C1 segment of cervical spinal cord (tissue), 14 donors: Measurements from ENCODE around the gene GIGYF1.
"Not testable (repeated sequence)": the region's sequence is repeated elsewhere in the genome, so short reads cannot be mapped to it uniquely, and the experiment has no call there.

ENCODE experiments used
- DNase-seq, 14 donors: peaks; one replicate each; lab custom pipeline; 2025; lab: John Stamatoyannopoulos, UW

GIGYF1 gene, protein sequence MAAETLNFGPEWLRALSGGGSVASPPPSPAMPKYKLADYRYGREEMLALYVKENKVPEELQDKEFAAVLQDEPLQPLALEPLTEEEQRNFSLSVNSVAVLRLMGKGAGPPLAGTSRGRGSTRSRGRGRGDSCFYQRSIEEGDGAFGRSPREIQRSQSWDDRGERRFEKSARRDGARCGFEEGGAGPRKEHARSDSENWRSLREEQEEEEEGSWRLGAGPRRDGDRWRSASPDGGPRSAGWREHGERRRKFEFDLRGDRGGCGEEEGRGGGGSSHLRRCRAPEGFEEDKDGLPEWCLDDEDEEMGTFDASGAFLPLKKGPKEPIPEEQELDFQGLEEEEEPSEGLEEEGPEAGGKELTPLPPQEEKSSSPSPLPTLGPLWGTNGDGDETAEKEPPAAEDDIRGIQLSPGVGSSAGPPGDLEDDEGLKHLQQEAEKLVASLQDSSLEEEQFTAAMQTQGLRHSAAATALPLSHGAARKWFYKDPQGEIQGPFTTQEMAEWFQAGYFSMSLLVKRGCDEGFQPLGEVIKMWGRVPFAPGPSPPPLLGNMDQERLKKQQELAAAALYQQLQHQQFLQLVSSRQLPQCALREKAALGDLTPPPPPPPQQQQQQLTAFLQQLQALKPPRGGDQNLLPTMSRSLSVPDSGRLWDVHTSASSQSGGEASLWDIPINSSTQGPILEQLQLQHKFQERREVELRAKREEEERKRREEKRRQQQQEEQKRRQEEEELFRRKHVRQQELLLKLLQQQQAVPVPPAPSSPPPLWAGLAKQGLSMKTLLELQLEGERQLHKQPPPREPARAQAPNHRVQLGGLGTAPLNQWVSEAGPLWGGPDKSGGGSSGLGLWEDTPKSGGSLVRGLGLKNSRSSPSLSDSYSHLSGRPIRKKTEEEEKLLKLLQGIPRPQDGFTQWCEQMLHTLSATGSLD (N-terminal part only)

DNA sequence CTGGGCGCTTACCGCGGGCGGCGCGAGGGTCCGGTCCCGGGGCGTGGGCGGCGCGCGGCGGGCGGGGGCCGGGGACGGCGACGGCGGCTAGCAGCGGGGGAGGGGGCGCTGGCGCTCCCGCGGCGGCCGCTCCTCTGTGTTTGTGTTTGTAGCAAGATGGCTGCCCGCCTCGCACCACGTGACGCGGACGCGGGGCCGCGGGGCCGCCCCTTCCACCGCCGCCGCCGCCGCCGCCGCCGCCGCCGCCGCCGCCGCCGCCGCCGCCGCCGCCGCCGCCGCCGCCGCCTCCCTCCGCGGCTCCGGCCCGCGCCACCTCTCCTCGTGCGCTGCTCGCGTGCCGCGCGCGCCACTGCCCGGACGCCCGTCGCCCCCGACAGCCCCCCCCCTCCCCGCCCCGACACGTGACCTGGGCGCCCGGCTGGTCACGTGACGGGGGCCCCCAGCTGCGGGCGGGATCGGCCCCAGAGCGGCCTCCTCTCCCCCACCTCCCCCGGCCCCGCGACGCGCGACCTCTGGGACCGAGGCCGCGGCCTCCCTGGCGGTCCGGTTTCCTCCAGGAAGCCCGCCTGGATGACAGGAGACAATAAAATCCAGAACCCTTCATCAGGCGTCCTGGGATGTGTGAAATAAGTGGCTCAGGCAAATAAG, at the start of gene GIGYF1:
TSS of gene GIGYF1 (minus strand) at position 153 of the 648 bp plus-strand sequence. CDS start 6,012 bp downstream, outside the sequence.
- peak in 13 of 14 donors; percentile 36 to 86 (median 72) for DNase-seq

DNA sequence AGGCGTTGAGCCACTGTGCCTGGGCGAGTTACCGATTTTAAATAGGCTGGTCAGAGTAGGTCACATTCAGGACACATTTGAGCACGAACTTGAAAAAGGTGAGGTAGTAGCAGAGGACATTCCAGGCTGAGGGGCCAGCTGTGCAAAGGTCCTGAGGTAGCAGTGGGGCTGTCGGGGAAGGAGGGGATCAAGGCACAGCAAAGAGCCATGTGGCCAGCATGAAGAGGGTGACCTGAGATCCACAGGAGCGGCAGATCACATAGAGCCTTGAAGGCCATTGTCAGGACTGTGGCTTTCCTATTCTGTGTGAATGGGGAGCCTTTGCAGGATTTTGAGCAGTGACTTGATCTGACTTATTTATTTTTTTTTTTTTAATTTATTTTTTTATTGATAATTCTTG, 45.9 kb upstream of the GIGYF1 start:
- DNase-seq, result no peak

DNA sequence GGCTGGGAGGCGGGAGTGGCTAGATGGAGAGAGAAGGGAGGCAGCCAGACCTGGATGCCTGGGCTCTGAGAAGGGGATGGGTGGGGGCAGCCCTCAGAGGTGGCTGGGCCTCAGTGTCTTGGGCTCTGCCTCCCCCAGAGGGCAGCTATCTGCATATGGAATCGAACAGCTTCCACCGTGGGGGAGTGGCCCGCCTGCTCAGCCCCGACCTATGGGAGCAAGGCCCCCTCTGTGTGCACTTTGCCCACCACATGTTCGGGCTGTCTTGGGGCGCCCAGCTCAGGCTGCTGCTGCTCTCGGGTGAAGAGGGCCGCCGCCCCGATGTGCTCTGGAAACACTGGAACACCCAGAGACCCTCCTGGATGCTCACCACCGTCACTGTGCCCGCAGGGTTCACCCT, 42.6 kb upstream of the GIGYF1 start:
- no peak for DNase-seq

DNA sequence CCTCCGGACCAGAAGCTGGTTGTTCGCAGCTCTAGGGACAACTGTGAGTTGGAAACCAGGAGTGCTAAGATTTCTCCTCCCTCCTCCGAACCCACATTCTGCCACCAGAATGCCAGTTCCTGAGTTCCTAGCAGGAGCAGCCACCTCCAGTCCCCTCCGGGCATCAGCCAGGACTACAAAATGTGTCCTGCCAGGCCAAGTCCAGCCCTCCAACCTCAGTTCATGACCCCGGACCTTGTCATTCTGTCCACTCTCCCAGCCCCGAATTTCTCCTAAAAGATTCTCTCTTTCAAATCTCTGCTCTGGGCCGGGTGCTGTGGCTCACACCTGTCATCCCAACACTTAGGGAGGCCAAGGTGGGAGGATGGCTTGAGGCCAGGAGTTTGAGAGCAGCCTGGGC, 41.7 kb upstream of the GIGYF1 start:
- no peak for DNase-seq

DNA sequence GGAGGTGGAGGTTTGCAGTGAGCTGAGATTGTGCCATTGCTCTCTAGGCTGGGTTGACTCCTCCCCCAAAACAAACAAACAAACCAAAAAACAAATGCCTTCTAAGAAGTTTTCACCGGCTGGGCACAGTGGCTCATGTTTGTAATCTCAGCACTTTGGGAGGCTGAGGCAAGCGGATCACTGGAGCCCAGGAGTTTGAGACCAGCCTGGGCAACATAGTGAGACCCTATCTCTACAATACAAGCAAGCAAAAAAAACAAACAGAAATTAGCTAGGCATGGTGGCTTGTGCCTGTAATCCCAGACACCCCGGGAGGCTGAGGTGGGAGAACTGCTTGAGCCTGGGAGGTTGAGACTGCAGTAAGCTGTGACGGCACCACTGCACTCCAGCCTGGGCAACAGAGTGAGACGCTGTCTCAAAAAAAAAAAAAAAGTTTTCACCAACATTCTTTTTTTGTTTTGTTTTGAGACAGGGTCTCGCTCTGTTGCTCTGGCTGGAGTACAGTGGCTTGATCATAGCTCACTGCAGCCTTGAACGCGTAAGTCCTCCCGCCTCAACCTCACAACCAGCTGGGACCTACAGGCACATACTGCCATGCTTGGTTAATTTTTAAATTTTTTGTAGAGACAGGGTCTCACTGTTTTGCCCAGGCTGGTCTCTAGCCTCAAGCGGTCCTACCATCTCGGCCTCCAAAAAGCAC, 38.0 kb upstream of the GIGYF1 start:
- no peak for DNase-seq

DNA sequence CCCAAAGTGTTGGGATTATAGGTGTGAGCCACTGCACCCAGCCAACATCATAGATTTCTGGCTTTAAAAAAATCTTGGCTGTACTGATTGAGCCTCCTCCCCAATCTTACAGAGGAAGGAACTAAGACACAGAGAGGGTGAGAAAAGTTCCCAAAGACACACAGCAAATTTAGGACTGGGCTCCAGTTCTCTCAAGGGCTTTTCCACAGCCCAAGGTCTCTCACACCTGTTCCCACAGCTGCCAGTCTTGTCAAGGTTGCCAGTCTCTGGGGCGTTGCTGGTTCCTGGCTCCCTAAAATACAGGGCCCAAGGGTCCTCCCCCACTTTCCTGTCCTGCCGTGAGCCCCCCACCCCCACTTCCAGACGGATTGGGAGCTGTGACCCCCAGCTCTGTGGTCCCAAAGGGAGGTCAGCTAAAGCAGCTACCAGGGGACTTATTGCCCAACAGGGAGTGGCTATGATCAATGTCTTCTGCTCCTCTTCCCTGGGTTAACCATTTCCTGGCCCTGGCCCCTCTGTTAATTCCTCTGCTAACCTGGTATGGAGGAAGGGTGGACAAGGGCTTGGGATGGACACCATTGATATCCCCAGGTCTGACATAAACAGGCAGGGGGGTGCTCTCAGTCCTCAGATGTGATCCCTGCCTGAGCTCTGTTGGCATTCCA, 36.2 kb upstream of the GIGYF1 start:
- no peak for DNase-seq

DNA sequence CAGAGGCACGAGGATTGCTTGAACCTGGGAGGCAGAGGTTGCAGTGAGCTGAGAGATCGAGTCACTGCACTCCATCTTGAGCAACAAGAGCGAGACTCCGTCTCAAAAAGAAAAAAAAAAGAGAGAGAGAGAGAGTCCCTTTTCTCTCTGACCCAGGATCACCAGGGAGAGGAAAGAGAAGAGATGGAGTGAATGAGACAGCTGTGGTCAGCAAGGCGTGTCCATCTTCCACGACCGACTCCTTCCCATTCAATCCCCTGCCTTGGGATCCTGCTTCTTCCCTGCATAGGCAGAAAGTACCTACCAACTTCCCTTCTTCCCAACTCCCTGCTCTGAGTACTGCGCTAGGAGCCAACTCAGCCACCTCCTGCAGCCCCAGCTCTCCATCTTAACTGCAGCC, 34.1 kb upstream of the GIGYF1 start:
- DNase-seq, result no peak

DNA sequence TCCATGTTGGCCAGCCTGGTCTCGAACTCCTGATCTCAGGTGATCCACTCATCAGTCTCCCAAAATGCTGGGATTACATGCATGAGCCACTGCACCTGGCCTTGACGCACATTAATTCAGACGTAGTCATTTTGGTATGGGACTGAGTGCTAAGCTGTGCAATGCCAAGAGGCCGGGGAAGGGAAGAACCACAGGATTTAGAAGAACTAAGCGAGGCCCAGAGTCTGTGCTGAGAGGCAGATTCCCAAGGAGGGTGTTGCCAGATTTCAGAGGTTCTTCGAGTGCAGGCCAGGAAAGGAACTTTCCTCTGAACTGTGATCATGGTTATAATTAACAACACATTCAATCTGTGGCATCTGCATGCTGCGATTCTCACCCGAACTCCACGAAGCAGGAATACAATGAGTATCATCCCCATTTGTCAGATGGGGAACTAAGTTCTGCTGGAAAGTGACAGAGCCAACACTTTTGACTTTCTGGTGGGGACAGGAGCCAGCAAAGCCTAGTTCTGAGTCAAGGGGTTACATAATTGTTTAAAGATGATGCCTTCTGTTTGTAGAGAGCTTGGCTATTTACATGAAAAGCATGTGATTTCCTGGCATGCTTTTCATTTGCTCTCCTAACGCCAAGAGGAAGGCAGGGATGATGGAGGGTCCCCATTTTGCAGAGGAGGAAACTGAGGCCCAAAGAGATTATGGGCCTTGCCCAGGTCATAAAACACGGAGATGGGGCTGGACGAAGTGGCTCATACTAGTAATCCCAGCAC, 33.1 kb upstream of the GIGYF1 start:
- DNase-seq, result no peak

DNA sequence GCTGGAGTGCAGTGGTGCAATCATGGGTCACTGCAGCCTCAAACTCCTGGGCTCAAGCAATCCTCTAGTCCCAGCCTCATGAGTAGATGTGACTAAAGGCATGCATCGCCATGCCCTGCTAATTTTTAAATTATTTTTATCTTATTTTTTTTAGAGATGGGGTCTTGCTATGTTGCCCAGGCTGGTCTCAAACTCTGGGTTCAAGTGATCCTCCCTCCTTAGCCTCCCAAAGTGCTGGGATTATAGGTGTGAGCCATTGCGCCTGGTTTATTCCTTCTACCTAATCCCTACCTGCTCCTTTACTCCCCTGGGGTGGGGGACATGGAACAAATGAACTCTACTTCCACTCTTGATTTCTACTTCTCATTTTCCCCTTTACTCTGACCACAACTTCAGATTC, 30.3 kb upstream of the GIGYF1 start:
- not testable (repeated sequence) for DNase-seq

DNA sequence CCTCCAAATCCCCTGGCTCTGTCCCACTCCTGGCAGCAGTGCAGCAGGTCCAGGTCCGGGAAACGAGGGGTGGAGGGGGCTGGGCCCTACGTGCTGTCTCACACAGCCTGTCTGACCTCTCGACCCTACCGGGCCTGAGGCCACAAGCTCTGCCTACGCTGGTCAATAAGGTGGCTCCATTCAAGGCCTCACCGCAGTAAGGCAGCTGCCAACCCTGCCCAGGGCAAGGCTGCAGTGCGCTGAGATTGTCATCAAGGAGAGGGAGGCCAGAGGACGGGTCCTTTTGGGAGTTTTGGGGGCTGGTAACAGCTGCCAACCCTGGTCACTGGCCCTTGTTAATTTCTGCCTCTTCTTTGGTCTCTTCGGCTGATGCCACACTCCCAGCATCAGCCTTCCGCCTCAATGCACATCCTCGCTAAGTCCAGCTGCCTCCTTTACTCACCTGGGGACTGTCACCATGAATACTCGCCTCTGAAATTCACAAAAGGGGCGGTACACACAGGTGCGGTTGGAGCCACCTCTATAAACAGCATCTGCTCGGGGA, 29.8 kb upstream of the GIGYF1 start:
- DNase-seq, result no peak

DNA sequence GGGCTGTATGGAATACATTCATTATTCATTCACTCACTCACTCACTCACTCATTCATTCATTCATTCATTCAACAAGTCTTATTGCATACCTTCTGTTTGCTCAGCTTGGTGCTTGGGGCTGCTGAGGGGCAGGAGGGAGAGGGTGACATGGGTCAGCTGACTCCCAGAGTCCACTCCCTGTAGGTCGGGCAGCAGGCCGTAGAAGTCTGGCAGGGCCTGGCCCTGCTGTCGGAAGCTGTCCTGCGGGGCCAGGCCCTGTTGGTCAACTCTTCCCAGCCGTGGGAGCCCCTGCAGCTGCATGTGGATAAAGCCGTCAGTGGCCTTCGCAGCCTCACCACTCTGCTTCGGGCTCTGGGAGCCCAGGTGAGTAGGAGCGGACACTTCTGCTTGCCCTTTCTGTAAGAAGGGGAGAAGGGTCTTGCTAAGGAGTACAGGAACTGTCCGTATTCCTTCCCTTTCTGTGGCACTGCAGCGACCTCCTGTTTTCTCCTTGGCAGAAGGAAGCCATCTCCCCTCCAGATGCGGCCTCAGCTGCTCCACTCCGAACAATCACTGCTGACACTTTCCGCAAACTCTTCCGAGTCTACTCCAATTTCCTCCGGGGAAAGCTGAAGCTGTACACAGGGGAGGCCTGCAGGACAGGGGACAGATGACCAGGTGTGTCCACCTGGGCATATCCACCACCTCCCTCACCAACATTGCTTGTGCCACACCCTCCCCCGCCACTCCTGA, 28.6 kb upstream of the GIGYF1 start:
- no peak for DNase-seq

DNA sequence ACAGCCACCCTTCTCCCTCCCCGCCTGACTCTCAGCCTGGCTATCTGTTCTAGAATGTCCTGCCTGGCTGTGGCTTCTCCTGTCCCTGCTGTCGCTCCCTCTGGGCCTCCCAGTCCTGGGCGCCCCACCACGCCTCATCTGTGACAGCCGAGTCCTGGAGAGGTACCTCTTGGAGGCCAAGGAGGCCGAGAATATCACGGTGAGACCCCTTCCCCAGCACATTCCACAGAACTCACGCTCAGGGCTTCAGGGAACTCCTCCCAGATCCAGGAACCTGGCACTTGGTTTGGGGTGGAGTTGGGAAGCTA, 27.4 kb upstream of the GIGYF1 start:
- no peak for DNase-seq

DNA sequence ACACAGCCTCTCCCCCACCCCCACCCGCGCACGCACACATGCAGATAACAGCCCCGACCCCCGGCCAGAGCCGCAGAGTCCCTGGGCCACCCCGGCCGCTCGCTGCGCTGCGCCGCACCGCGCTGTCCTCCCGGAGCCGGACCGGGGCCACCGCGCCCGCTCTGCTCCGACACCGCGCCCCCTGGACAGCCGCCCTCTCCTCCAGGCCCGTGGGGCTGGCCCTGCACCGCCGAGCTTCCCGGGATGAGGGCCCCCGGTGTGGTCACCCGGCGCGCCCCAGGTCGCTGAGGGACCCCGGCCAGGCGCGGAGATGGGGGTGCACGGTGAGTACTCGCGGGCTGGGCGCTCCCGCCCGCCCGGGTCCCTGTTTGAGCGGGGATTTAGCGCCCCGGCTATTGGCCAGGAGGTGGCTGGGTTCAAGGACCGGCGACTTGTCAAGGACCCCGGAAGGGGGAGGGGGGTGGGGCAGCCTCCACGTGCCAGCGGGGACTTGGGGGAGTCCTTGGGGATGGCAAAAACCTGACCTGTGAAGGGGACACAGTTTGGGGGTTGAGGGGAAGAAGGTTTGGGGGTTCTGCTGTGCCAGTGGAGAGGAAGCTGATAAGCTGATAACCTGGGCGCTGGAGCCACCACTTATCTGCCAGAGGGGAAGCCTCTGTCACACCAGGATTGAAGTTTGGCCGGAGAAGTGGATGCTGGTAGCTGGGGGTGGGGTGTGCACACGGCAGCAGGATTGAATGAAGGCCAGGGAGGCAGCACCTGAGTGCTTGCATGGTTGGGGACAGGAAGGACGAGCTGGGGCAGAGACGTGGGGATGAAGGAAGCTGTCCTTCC, 26.8 kb upstream of the GIGYF1 start:
- no peak for DNase-seq

DNA sequence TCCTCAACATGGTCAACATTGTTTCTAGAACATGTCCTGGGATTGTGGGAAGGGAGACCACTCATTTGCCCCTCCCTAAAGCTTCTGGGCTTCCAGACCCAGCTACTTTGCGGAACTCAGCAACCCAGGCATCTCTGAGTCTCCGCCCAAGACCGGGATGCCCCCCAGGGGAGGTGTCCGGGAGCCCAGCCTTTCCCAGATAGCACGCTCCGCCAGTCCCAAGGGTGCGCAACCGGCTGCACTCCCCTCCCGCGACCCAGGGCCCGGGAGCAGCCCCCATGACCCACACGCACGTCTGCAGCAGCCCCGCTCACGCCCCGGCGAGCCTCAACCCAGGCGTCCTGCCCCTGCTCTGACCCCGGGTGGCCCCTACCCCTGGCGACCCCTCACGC, 26.2 kb upstream of the GIGYF1 start, which contains the start of gene EPO:
TSS of gene EPO (plus strand) at position 190 of the 392 bp plus-strand sequence. CDS start 513 bp downstream, outside the sequence.
- DNase-seq, result no peak

DNA sequence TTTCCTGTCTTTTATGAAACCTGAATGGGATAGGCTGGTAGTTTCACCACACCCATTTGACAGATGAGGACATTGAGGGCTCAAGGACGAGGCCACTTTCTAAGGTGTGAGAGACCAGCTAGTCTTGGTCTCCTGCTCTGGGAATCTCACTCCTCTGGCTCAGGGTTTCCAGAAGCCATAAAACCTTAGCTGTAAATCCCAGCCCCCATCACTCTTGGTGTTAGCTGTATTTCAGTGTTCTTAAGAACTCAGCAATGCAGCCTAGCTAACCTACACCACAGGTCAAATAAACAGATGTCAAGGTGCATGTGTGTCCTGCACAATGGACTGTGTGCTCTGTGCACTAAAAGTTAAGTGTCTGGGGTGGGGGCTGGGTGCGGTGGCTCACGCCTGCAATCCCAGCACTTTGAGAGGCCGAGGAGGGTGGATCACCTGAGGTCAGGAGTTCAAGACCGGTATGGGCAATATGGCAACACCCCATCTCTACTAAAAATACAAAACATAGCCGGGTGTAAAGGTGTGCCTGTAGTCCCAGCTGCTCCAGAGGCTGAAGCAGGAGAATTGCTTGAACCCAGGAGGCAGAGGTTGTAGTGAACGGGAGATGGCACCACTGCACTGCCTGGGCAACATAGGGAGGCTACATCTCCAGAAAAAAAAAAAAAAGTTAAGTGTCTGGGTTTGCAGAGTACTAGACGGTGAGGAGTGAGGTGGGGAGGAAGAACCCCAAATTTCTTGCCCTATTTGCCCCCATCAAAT, 25.7 kb upstream of the GIGYF1 start:
- DNase-seq, result no peak

DNA sequence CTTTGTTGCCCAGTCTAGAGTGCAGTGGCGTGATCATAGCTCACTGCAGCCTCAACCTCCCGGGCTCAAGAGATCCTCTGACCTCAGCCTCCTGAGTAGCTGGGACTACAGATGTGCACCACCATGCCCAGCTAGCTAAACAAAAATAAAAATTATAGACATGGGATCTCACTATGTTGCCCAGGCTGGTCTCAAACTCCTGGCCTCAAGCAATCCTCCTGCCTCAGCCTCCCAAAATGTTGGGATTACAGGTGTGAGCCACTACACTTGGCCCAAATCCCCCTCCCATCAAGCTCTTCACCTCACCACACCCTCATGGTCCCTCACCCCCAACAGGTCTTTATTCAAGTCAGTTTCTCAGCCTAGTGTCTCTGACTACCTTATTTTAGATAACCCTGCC, 23.0 kb upstream of the GIGYF1 start:
- not testable (repeated sequence) for DNase-seq

DNA sequence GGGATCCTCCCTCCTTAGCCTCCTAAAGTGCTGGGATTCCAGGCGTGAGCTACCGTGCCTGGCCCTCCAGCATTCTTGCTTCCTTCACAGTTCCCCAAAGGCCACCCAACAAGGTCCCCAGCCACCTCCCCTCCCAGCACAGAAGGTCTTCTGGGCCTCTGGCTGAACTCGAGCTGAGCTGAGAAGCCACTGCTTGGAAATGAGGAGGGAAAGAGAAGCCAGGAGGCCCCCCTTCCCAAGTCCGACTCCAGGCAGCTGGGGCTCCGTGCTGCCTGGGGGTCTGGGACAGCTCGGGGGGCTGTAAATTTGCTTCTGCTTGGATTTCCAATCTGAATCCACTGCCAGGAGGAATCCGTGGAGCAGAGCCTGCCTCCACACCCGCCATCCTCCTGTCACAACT, 20.7 kb upstream of the GIGYF1 start:
- DNase-seq, result no peak

DNA sequence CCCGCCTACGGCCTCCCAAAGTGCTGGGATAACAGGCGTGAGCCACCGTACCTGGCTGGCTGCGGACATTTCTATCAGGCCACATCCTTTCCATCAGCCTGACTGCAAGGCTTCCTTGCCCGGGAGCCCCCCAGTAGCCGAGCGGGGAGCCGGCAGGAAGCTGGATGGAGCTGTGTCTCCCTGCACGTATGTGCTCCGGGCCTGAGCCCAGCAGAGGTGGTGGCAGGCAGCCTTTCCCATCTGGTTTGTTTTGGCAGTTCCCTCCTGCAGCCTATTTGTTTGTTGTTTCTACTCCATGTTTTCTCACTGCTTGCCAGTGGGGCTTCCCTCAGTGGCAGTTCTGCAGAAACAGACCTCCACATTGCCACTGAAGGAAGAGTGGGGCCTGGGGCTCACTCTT, 17.3 kb upstream of the GIGYF1 start:
- no peak for DNase-seq
